DND-41 (cell line): ENCODE data around the gene ZRANB1.

Experiments
- ATAC-seq: fragments of 200-7000 bp; cut with Tn5 transposase; 3 replicates; pipeline ENCODE4 v1.9.1; 2021; ENCODE audit warnings: low read depth; ENCODE audit not compliant: insufficient read depth
- DNase-seq: peaks from one replicate; pipeline ENCODE4 v3.0.0-alpha.2; 2020
- H2AFZ ChIP-seq: 2 replicates; pipeline ENCODE4 v1.6.0; 2012; ENCODE audit warnings: low read depth, low read length
- H3K27ac ChIP-seq: 2 replicates; pipeline ENCODE4 v1.5.1; 2012; ENCODE audit warnings: low read length, inconsistent platforms
- H3K27me3 ChIP-seq: fragments of 200-600 bp; sonication (generic); 2 replicates; pipeline ENCODE4 v1.6.0; 2012; ENCODE audit warnings: low read length, mild to moderate bottlenecking, inconsistent platforms; ENCODE audit not compliant: insufficient read depth, poor library complexity
- H3K36me3 ChIP-seq: 2 replicates; pipeline ENCODE4 v1.5.1; 2012; ENCODE audit warnings: low read length, inconsistent platforms; ENCODE audit not compliant: insufficient read depth
- H3K4me1 ChIP-seq: 2 replicates; pipeline ENCODE4 v1.5.1; 2012; ENCODE audit warnings: mild to moderate bottlenecking, low read length; ENCODE audit not compliant: insufficient read depth
- H3K4me2 ChIP-seq: 2 replicates; pipeline ENCODE4 v1.6.0; 2012; ENCODE audit warnings: mild to moderate bottlenecking, moderate library complexity, low read length, inconsistent platforms; ENCODE audit not compliant: insufficient read depth
- H3K4me3 ChIP-seq, 2 experiments: fragments of 200-600 bp in 1 of 2; shearing (Covaris generic) in 1 of 2; 2 replicates each; pipeline ENCODE4 v1.5.1; 2012 to 2016; ENCODE audit warnings: inconsistent platforms in 2 of 2, low read length in 2 of 2, mild to moderate bottlenecking in 2 of 2, low read depth in 1 of 2, moderate library complexity in 1 of 2
- H3K79me2 ChIP-seq: 2 replicates; pipeline ENCODE4 v1.6.0; 2012; ENCODE audit warnings: low read length, inconsistent platforms; ENCODE audit not compliant: insufficient read depth
- H3K9ac ChIP-seq: 2 replicates; pipeline ENCODE4 v1.6.0; 2012; ENCODE audit warnings: low read depth, mild to moderate bottlenecking, inconsistent platforms, low read length, moderate library complexity
- H3K9me3 ChIP-seq: 2 replicates; pipeline ENCODE4 v1.5.1; 2012; ENCODE audit warnings: low read length, moderate library complexity, mild to moderate bottlenecking, inconsistent platforms; ENCODE audit not compliant: insufficient read depth, severe bottlenecking
- H4K20me1 ChIP-seq: 2 replicates; pipeline ENCODE4 v1.6.0; 2012; ENCODE audit warnings: low read length; ENCODE audit not compliant: insufficient read depth
- EZH2 ChIP-seq: IDR thresholded peaks from 3 replicates; pipeline ENCODE4 v1.6.1; 2012; ENCODE audit warnings: borderline replicate concordance, low read depth, mild to moderate bottlenecking, moderate library complexity, low read length, inconsistent platforms; ENCODE audit not compliant: severe bottlenecking
- TF ChIP-seq, protein P1 (sequence below): IDR thresholded peaks from 2 replicates; pipeline ENCODE4 v1.5.1; 2012; ENCODE audit warnings: borderline replicate concordance, low read length, moderate library complexity, mild to moderate bottlenecking; ENCODE audit not compliant: poor library complexity, severe bottlenecking; ENCODE audit errors: extremely low read depth

Gene ZRANB1

DNA sequence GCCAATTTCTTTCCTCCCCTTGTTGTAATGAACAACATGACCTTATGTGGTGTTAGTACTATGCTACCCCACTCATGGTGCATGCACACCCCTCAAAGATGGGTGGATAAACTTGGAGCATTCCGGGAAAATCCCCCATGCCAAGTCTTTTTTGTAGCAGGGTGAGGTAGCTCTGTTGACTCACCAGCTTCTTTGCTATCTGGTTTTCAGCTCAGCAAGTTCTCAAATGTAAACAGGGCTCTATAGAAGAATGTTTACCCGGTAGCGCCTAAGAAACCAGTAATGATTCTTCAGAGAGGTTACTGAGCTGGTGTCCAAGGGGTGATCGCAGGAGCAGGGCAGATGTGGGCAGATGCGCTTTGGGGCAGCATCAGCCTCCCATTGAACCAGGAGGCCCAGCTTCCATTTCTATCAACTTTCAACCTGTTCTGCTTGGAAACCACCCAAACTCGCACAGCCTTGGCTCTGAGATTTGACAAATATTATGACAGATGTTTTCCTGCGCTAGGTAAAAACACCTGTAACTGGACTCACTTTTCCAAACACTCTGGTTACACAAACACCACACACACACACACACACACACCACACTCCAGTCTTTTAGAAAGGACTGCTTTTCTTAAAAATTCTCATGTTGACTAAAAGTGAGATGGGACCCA, 87.8 kb downstream of the ZRANB1 start:
- no peak for TF ChIP-seq EZH2
- TF ChIP-seq, protein P1, sequence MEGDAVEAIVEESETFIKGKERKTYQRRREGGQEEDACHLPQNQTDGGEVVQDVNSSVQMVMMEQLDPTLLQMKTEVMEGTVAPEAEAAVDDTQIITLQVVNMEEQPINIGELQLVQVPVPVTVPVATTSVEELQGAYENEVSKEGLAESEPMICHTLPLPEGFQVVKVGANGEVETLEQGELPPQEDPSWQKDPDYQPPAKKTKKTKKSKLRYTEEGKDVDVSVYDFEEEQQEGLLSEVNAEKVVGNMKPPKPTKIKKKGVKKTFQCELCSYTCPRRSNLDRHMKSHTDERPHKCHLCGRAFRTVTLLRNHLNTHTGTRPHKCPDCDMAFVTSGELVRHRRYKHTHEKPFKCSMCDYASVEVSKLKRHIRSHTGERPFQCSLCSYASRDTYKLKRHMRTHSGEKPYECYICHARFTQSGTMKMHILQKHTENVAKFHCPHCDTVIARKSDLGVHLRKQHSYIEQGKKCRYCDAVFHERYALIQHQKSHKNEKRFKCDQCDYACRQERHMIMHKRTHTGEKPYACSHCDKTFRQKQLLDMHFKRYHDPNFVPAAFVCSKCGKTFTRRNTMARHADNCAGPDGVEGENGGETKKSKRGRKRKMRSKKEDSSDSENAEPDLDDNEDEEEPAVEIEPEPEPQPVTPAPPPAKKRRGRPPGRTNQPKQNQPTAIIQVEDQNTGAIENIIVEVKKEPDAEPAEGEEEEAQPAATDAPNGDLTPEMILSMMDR: no peak
- Histone ChIP-seq H3K9ac (no peak overlapping the region), H2AFZ (no peak overlapping the region), H3K27me3 (no peaks in the 10 kb centered on the region), H3K4me2 (no peak overlapping the region), H3K36me3 (peaks cover 8% of the 10 kb centered on the region), H3K79me2 (peaks cover 31% of the 10 kb centered on the region), H3K27ac (no peak overlapping the region), H3K4me1 (no peaks in the 10 kb centered on the region), H4K20me1 (peaks cover 37% of the 10 kb centered on the region), H3K4me3 (no peak overlapping the region), H3K9me3 (no peaks in the 10 kb centered on the region)
- DNase-seq (no peak), ATAC-seq (no peak)

DNA sequence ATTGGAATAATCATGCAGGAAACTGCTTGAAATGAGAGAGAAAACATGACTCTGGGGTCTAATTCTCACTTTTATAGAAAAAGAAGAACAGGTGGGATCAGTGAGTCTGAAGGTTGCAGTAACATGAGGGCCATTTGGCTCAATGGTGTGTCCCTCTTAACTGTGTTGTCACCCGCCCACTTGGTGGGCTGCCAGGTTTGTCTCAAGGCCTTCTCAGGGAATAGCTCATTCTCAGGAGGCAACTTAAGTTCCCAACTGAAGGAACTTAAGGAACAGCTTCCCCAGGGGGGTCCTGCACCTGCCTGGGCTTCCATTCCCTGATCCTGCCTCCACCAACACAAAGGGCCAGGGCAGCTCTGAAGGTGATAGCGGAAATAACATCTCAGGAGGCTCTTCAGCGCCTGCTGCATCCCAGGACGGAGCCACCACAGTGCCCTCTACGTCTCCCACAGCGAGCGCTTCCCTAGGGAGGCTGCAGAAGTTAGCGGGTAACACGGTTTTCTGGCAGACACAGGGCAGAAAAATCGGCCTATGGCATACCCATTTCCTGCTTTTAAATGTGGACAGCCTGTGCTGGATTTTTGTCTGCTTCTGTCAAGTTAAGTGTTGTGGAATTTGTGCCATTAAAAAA, 88.8 kb downstream of the ZRANB1 start:
- ATAC-seq: no peak
- H3K9me3 ChIP-seq: no peaks in the 10 kb centered on the region
- no peak overlapping the region for H3K4me2 ChIP-seq
- H3K79me2 ChIP-seq: peaks cover 31% of the 10 kb centered on the region
- peaks cover 8% of the 10 kb centered on the region for H3K36me3 ChIP-seq
- H3K9ac ChIP-seq: no peak overlapping the region
- no peak for DNase-seq
- H3K27me3 ChIP-seq: no peaks in the 10 kb centered on the region
- H3K4me1 ChIP-seq: no peaks in the 10 kb centered on the region
- peaks cover 36% of the 10 kb centered on the region for H4K20me1 ChIP-seq
- no peak overlapping the region for H2AFZ ChIP-seq
- TF ChIP-seq, protein P1: no peak
- TF ChIP-seq EZH2: no peak
- H3K4me3 ChIP-seq: no peak overlapping the region
- H3K27ac ChIP-seq: no peak overlapping the region

DNA sequence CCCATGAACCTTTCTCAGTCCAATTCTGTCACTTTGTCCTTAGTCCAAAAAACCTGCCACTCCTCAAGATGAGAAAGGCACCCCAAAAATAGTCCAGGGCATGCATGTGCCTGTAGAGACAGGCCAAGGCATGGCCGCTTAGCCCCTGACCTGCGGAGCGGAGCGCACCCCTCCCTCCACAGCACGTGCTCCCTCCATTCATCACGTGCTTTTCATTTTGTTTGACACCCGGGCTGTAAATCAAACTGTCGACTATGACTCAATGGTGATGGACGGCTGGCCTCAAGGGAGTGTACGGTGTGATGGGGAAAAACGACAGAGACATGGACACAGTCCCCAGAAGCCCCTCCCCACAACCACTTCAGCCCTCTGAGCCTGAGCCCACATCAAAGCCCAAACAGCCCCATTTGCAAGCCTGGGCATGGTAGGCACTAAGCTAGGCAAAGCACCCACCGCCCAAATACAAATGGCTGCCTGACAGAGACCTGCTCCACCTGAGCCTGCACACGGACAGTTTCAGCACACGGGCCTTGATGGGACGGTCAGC, 90.6 kb downstream of the ZRANB1 start:
- Histone ChIP-seq H3K27ac (no peak overlapping the region), H3K9ac (no peak overlapping the region), H3K4me3 (no peak overlapping the region), H3K4me2 (no peak overlapping the region), H3K4me1 (no peaks in the 10 kb centered on the region), H3K27me3 (no peaks in the 10 kb centered on the region), H3K9me3 (no peaks in the 10 kb centered on the region), H3K79me2 (peaks cover 36% of the 10 kb centered on the region), H2AFZ (no peak overlapping the region), H3K36me3 (0 out of 2 replicates have a peak, but pooled peaks cover under 1% of the 10 kb centered on the region), H4K20me1 (peaks cover 25% of the 10 kb centered on the region)
- DNase-seq: no peak
- ATAC-seq: no peak
- TF ChIP-seq EZH2: no peak
- TF ChIP-seq, protein P1: no peak
